Gastrocnemius medialis (tissue), 4 donors: ENCODE data around the gene MS4A14. TPM values are rescaled to one million over a fixed set of nuclear protein-coding genes. Genes with fewer than 3 reads are reported as not detected.

Source experiments
- ATAC-seq, 2 donors: fragments of 150-250 bp; one replicate each; pipeline ENCODE4 v1.9.1; 2016
- DNase-seq, 2 donors: peaks; one replicate each; pipeline ENCODE4 v3.0.0-alpha.2; 2019
- H3K27ac ChIP-seq, 4 donors: fragments of 200-600 bp; sonication (generic); 1 replicate in 1 of 4; 2 replicates in 3 of 4; pipeline ENCODE4 v1.5.1; 2016 to 2018; ENCODE audit warnings: mild to moderate bottlenecking in 2 of 4, moderate library complexity in 1 of 4
- H3K27me3 ChIP-seq, 3 donors: fragments of 200-600 bp; sonication (generic) in 2 of 3; 1 replicate in 1 of 3; 2 replicates in 2 of 3; pipeline versions ENCODE4 v1.5.1 to v1.6.0; 2016 to 2019; ENCODE audit warnings: mild to moderate bottlenecking in 1 of 3, moderate library complexity in 1 of 3
- H3K36me3 ChIP-seq, 2 donors: fragments of 200-600 bp; sonication (generic) in 1 of 2; one replicate each; pipeline ENCODE4 v1.5.1; 2017 to 2018
- H3K4me1 ChIP-seq, 2 donors: fragments of 200-600 bp; sonication (generic) in 1 of 2; one replicate each; pipeline ENCODE4 v1.5.1; 2016 to 2017; ENCODE audit warnings: mild to moderate bottlenecking in 2 of 2
- H3K4me3 ChIP-seq, 4 donors: fragments of 200-600 bp; sonication (generic) in 3 of 4; 1 replicate in 1 of 4; 2 replicates in 3 of 4; pipeline ENCODE4 v1.5.1; 2016 to 2019; ENCODE audit warnings: mild to moderate bottlenecking in 2 of 4
- H3K9me3 ChIP-seq, 3 donors: fragments of 200-600 bp; sonication (generic) in 2 of 3; 1 replicate in 1 of 3; 2 replicates in 2 of 3; pipeline ENCODE4 v1.5.1; 2016 to 2019
- CTCF ChIP-seq, 5 experiments: fragments of 450-650 bp in 3 of 5; fragments of 200-600 bp in 2 of 5; sonication (generic) in 2 of 5; IDR thresholded peaks in 4 of 5; conservative IDR thresholded peaks in 1 of 5; 1 replicate in 4 of 5; 2 replicates in 1 of 5; pipeline ENCODE4 v1.5.1; 2016 to 2019; ENCODE audit warnings: antibody characterized with exemption in 5 of 5, mild to moderate bottlenecking in 3 of 5, moderate library complexity in 3 of 5
- POLR2A ChIP-seq, 2 donors: fragments of 450-650 bp; IDR thresholded peaks; one replicate each; pipeline ENCODE4 v1.6.1; 2017; ENCODE audit warnings: antibody characterized with exemption in 2 of 2, mild to moderate bottlenecking in 2 of 2, moderate library complexity in 2 of 2
- in situ Hi-C, 4 donors: fragments of 200-750 bp; cut with MboI; loops; one replicate each; pipeline versions ENCODE4 v1.15.0 to v1.8.0; 2017; ENCODE audit warnings: low sequenced_read_pairs in 4 of 4
- intact Hi-C: fragments of 100-400 bp; cut with DNase I; formaldehyde crosslinking; loops from one replicate; pipeline ENCODE4 v1.15.1; 2023; ENCODE audit warnings: low total_unique reads
- total RNA-seq, 4 donors: library from RNA; depleted of rRNA; stranded (reverse); fragments of >200 nt; gene quantifications; one replicate each; pipeline versions ENCODE4 v1.1.0 to v1.2.3, GENCODE V29; 2016

The MS4A14 gene
- total RNA-seq, 4 donors from 2014 or later, result 0.10 to 0.56 (median 0.27) TPM

- Histone ChIP-seq H3K27me3 (no peaks in the 10 kb centered on the region), H3K4me3 (no peak overlapping the region), H3K9me3 (no peaks in the 10 kb centered on the region), H3K27ac (no peak overlapping the region), H3K36me3 (no peaks in the 10 kb centered on the region), H3K4me1 (no peaks in the 10 kb centered on the region)
- no peak for TF ChIP-seq POLR2A (IDR thresholded peaks at IDR 0.05)
- TF ChIP-seq CTCF (IDR thresholded peaks at IDR 0.05 in 4 of 5, conservative IDR thresholded peaks at IDR 0.05 in 1 of 5), result no peak
- in situ Hi-C loops, result no loop called here
- no peak for DNase-seq
- no peak for ATAC-seq
- intact Hi-C loops, result no loop called here
Measured at GRCh38 chr11:60422609-60423008, 26.4 kb downstream of the MS4A14 start.

- no peak overlapping the region for H3K4me3 ChIP-seq
- H3K27me3 ChIP-seq, result no peaks in the 10 kb centered on the region
- DNase-seq, result no peak
- no peak overlapping the region for H3K27ac ChIP-seq
- H3K9me3 ChIP-seq, result no peaks in the 10 kb centered on the region
- in situ Hi-C loops (no loop called here), intact Hi-C loops (no loop called here)
- H3K36me3 ChIP-seq, result no peaks in the 10 kb centered on the region
- no peaks in the 10 kb centered on the region for H3K4me1 ChIP-seq
- ATAC-seq, result no peak
- TF ChIP-seq CTCF (IDR thresholded peaks at IDR 0.05 in 4 of 5, conservative IDR thresholded peaks at IDR 0.05 in 1 of 5) (no peak), POLR2A (IDR thresholded peaks at IDR 0.05) (no peak)
Measured at GRCh38 chr11:60428517-60428916, 32.3 kb downstream of the MS4A14 start.

DNA sequence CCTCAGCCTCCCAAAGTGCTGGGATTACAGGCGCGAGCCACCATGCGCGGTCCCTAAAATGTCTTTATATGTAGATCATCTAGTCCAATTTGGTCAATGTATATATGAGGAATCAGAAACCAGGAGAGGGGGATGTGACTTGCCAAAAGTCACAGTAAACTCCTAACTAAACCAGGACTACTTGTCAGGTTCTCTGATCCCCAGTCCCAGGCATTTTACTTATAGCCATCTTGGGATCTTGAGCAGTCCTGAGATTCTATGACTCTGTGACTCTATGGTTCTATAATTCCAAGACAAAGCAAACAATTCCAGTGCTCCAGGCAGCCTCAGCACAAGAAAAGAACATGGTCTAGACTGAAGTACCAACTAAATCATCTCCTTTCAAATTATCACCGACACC is 33.0 kb downstream of the MS4A14 start, which contains the start of gene MS4A5:
TSS of gene MS4A5 (plus strand) at position 301 of the 400 bp plus-strand sequence. CDS start 103 bp downstream, outside the sequence.
- TF ChIP-seq POLR2A (IDR thresholded peaks at IDR 0.05) (no peak), CTCF (IDR thresholded peaks at IDR 0.05 in 4 of 5, conservative IDR thresholded peaks at IDR 0.05 in 1 of 5) (no peak)
- Histone ChIP-seq H3K36me3 (no peaks in the 10 kb centered on the region), H3K27ac (no peak within 1 kb of the TSS), H3K4me3 (no peak within 1 kb of the TSS), H3K4me1 (no peaks in the 10 kb centered on the region), H3K9me3 (no peaks in the 10 kb centered on the region), H3K27me3 (no peaks in the 10 kb centered on the region)
- in situ Hi-C loops, result no loop called here
- no peak for ATAC-seq
- intact Hi-C loops, result no loop called here
- DNase-seq, result no peak

DNA sequence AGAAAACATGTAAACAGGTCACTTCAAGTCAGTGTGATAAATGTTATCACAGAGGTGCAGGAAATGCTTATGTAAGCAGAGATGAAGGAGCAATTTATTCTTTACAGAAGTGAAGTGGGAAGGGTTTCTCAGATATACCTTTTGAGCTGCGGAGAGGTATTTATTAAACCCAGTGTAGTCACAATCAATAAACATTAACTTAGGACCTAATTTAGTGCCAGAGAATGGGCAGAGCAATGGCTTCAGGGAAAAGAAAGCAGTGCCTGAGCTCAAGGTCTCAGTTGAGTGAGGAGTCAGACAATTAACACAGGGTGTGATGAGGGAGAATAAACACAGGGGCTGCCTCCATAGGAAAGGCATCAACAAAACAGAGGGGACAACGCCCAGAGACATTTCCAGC is 35.0 kb downstream of the MS4A14 start:
- Histone ChIP-seq H3K4me1 (no peaks in the 10 kb centered on the region), H3K27ac (no peak overlapping the region), H3K9me3 (no peaks in the 10 kb centered on the region), H3K27me3 (no peaks in the 10 kb centered on the region), H3K4me3 (no peak overlapping the region), H3K36me3 (no peaks in the 10 kb centered on the region)
- DNase-seq (no peak), ATAC-seq (no peak)
- in situ Hi-C loops (no loop called here), intact Hi-C loops (no loop called here)
- no peak for TF ChIP-seq POLR2A (IDR thresholded peaks at IDR 0.05)
- no peak for TF ChIP-seq CTCF (IDR thresholded peaks at IDR 0.05 in 4 of 5, conservative IDR thresholded peaks at IDR 0.05 in 1 of 5)

DNA sequence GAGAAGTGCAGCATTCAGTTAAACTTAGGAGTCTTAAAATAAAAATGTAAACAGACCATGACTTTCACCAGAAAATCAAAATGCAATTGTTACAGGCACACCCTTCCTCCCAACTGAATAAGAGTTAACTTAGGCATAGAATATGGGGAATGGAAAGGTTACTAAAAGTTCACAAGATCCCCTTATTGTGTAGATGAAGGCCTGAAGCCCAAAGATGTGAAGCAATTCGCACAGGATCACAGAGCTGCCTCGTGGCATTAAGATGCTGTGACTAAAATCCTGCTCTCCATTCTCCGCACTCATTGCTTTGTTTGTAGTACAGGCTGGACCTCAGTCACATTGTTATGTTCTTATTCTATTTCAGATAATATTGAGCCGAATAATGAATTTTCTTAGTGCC is 37.1 kb downstream of the MS4A14 start:
- H3K9me3 ChIP-seq, result no peaks in the 10 kb centered on the region
- DNase-seq (no peak), ATAC-seq (no peak)
- H3K4me1 ChIP-seq, result no peaks in the 10 kb centered on the region
- in situ Hi-C loops (no loop called here), intact Hi-C loops (no loop called here)
- H3K27ac ChIP-seq, result no peak overlapping the region
- H3K4me3 ChIP-seq, result no peak overlapping the region
- no peaks in the 10 kb centered on the region for H3K27me3 ChIP-seq
- no peak for TF ChIP-seq CTCF (IDR thresholded peaks at IDR 0.05 in 4 of 5, conservative IDR thresholded peaks at IDR 0.05 in 1 of 5)
- TF ChIP-seq POLR2A (IDR thresholded peaks at IDR 0.05), result no peak
- H3K36me3 ChIP-seq, result no peaks in the 10 kb centered on the region
